ENCODE results near the gene EHD4.

DNA sequence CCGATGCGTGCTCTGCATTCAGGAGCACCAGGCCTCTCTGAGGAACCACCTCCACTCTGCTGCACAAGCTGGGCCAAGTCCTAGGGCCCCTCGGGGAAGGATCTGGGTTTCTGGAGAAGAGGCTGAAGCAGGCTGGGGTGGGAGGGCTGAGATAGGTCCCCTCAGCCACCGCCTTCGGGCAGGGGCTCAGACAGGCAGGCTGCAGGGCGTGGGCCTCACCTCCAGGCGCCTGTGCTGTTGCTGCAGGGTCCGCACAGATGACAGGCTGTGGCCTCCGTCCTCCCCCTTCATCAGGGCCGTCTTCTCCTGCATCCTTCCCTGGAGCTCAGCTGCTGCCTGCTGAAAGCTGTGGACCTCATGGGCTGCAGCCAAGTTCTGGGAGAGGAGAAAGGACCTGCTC, 118.5 kb downstream of the EHD4 start:
- TF ChIP-seq, protein P1, sequence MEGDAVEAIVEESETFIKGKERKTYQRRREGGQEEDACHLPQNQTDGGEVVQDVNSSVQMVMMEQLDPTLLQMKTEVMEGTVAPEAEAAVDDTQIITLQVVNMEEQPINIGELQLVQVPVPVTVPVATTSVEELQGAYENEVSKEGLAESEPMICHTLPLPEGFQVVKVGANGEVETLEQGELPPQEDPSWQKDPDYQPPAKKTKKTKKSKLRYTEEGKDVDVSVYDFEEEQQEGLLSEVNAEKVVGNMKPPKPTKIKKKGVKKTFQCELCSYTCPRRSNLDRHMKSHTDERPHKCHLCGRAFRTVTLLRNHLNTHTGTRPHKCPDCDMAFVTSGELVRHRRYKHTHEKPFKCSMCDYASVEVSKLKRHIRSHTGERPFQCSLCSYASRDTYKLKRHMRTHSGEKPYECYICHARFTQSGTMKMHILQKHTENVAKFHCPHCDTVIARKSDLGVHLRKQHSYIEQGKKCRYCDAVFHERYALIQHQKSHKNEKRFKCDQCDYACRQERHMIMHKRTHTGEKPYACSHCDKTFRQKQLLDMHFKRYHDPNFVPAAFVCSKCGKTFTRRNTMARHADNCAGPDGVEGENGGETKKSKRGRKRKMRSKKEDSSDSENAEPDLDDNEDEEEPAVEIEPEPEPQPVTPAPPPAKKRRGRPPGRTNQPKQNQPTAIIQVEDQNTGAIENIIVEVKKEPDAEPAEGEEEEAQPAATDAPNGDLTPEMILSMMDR (IDR thresholded peaks at IDR 0.05), result no peak
- no peak for TF ChIP-seq POLR2AphosphoS5 (IDR thresholded peaks at IDR 0.05)
- TF ChIP-seq POLR2A (IDR thresholded peaks at IDR 0.05), result no peak
